HCT116 (cell line): ENCODE measurements around the gene RNF150. TPM values are rescaled to one million over a fixed set of nuclear protein-coding genes. Genes with fewer than 3 reads are reported as not detected.

Experiments
- ATAC-seq: fragments of 200-7000 bp; cut with Tn5 transposase; 2 replicates; pipeline ENCODE4 v1.9.1; 2020; ENCODE audit warnings: mild to moderate bottlenecking, moderate library complexity
- BruUV-seq: library from RNA; stranded (reverse); fragments of 400-500 nt; replicated peaks from 2 replicates; lab custom pipeline; 2021; lab: Mats Ljungman, UMichigan
- CTCF ChIA-PET: fragments of 300-600 bp; sonication (Branson Sonifier 250); formaldehyde crosslinking; loops from one replicate; lab custom pipeline; 2021; ENCODE audit warnings: antibody characterized with exemption; lab: Charles Lee
- POLR2A ChIA-PET: fragments of 300-600, 350-600 bp; sonication (Branson Sonifier 250); formaldehyde crosslinking; loops from one replicate; lab custom pipeline; 2021; ENCODE audit warnings: antibody characterized with exemption; lab: Charles Lee
- RAD21 ChIA-PET, 2 experiments: fragments of 300-600 bp; sonication (Branson Sonifier 250); formaldehyde crosslinking; loops; one replicate each; lab custom pipeline; 2023; ENCODE audit warnings: low total read pairs in 2 of 2; ENCODE audit not compliant: uncharacterized antibody in 2 of 2, unreplicated experiment in 2 of 2, low non-redundant PET in 1 of 2; lab: Charles Lee
- DNase-seq: peaks from one replicate; pipeline ENCODE4 v3.0.0-alpha.2; 2010; ENCODE audit warnings: low read depth, low spot score
- H2AFZ ChIP-seq: fragments of 200-600 bp; shearing (Covaris generic), sonication (generic); 2 replicates; pipeline ENCODE4 v1.6.1; 2017; ENCODE audit warnings: low read depth, mixed run types, mixed read lengths, antibody characterized with exemption, low read length; ENCODE audit not compliant: poor library complexity, severe bottlenecking
- H3K27ac ChIP-seq: 2 replicates; pipeline ENCODE4 v1.5.1; 2012; ENCODE audit warnings: low read depth, low read length
- H3K27me3 ChIP-seq: fragments of 200-600 bp; sonication (generic); 2 replicates; pipeline ENCODE4 v1.6.1; 2016; ENCODE audit warnings: mixed run types, low read length, mixed read lengths; ENCODE audit not compliant: insufficient read depth
- H3K36me3 ChIP-seq, 2 experiments: fragments of 200-500 bp in 1 of 2; fragments of 200-600 bp in 1 of 2; sonication (Bioruptor generic) in 1 of 2; sonication (generic) in 1 of 2; 2 replicates each; pipeline versions ENCODE4 v1.5.1 to v1.6.1; 2014 to 2016; ENCODE audit warnings: low read length in 2 of 2, inconsistent platforms in 1 of 2, mixed read lengths in 1 of 2, mixed run types in 1 of 2; ENCODE audit not compliant: insufficient read depth in 2 of 2, control insufficient read depth in 1 of 2
- H3K4me1 ChIP-seq, 2 experiments: fragments of 200-600 bp in 1 of 2; sonication (generic) in 1 of 2; 2 replicates each; pipeline versions ENCODE4 v1.5.1 to v1.6.1; 2012 to 2017; ENCODE audit warnings: low read length in 2 of 2, inconsistent platforms in 1 of 2, mild to moderate bottlenecking in 1 of 2, mixed read lengths in 1 of 2, mixed run types in 1 of 2, moderate library complexity in 1 of 2; ENCODE audit not compliant: insufficient read depth in 2 of 2, control insufficient read depth in 1 of 2
- H3K4me2 ChIP-seq: fragments of 200-600 bp; sonication (generic); 2 replicates; pipeline ENCODE4 v1.6.1; 2017; ENCODE audit warnings: mixed run types, low read length, mixed read lengths
- H3K4me3 ChIP-seq, 2 experiments: fragments of 200-600 bp in 1 of 2; sonication (generic) in 1 of 2; replicated peaks in 1 of 2; 2 replicates each; pipeline ENCODE4 v1.5.1; 2011 to 2016; ENCODE audit warnings: low read length in 2 of 2, control low read depth in 1 of 2, low read depth in 1 of 2, mild to moderate bottlenecking in 1 of 2, mixed read lengths in 1 of 2, mixed run types in 1 of 2
- H3K79me2 ChIP-seq: fragments of 200-600 bp; sonication (generic); 2 replicates; pipeline ENCODE4 v1.6.1; 2017; ENCODE audit warnings: mild to moderate bottlenecking, mixed run types, low read length, moderate library complexity, mixed read lengths; ENCODE audit not compliant: insufficient read depth
- H3K9ac ChIP-seq: fragments of 200-600 bp; sonication (generic); 2 replicates; pipeline ENCODE4 v1.6.1; 2016; ENCODE audit warnings: low read length, mixed read lengths
- H3K9me2 ChIP-seq: fragments of 200-600 bp; sonication (generic), shearing (Covaris generic); 2 replicates; pipeline ENCODE4 v1.6.1; 2017; ENCODE audit warnings: mixed run types, mild to moderate bottlenecking, moderate library complexity; ENCODE audit not compliant: insufficient read depth
- H3K9me3 ChIP-seq, 2 experiments: fragments of 200-500 bp in 1 of 2; fragments of 200-600 bp in 1 of 2; sonication (Bioruptor generic) in 1 of 2; sonication (generic) in 1 of 2; 2 replicates each; pipeline ENCODE4 v1.6.1; 2014 to 2017; ENCODE audit warnings: low read length in 2 of 2, mixed read lengths in 2 of 2, inconsistent platforms in 1 of 2, low read depth in 1 of 2, mild to moderate bottlenecking in 1 of 2, mixed run types in 1 of 2, moderate library complexity in 1 of 2; ENCODE audit not compliant: control insufficient read depth in 1 of 2, insufficient read depth in 1 of 2
- H4K20me1 ChIP-seq: fragments of 200-600 bp; sonication (generic), shearing (Covaris generic); 2 replicates; pipeline ENCODE4 v1.6.1; 2017; ENCODE audit warnings: mixed run types, mild to moderate bottlenecking, moderate library complexity; ENCODE audit not compliant: insufficient read depth
- CBX3 ChIP-seq: IDR thresholded peaks from 2 replicates; pipeline ENCODE4 v1.6.1; 2012; ENCODE audit warnings: low read depth
- CEBPB ChIP-seq: IDR thresholded peaks from 2 replicates; pipeline ENCODE4 v1.6.1; 2012; ENCODE audit warnings: low read depth
- EZH2phosphoT487 ChIP-seq: fragments of 200-600 bp; IDR thresholded peaks from 2 replicates; pipeline ENCODE4 v1.6.1; 2018; ENCODE audit warnings: antibody characterized with exemption, borderline replicate concordance
- FOSL1 ChIP-seq: IDR thresholded peaks from 2 replicates; pipeline ENCODE4 v1.6.1; 2012; ENCODE audit warnings: low read depth
- POLR2A ChIP-seq: IDR thresholded peaks from 2 replicates; pipeline ENCODE4 v1.7.0; 2011; ENCODE audit warnings: borderline replicate concordance; ENCODE audit not compliant: insufficient read depth, insufficient read length; ENCODE audit errors: extremely low read depth
- POLR2AphosphoS5 ChIP-seq: IDR thresholded peaks from 2 replicates; pipeline ENCODE4 v1.6.1; 2011; ENCODE audit warnings: mild to moderate bottlenecking, low read depth, low read length, moderate library complexity
- RAD21 ChIP-seq: IDR thresholded peaks from 2 replicates; pipeline ENCODE4 v1.6.1; 2012; ENCODE audit warnings: low read depth, mild to moderate bottlenecking
- SRF ChIP-seq: IDR thresholded peaks from 2 replicates; pipeline ENCODE4 v1.6.1; 2012; ENCODE audit warnings: low read depth
- YY1 ChIP-seq: IDR thresholded peaks from 2 replicates; pipeline ENCODE4 v1.6.1; 2011; ENCODE audit warnings: low read length, low read depth, moderate library complexity, mild to moderate bottlenecking; ENCODE audit not compliant: insufficient replicate concordance; ENCODE audit errors: extremely low read depth
- ZBTB33 ChIP-seq: IDR thresholded peaks from 2 replicates; pipeline ENCODE4 v1.6.1; 2011; ENCODE audit warnings: mild to moderate bottlenecking, low read length, moderate library complexity; ENCODE audit not compliant: insufficient replicate concordance; ENCODE audit errors: extremely low read depth
- intact Hi-C: fragments of 100-400 bp; cut with micrococcal nuclease; formaldehyde crosslinking; loops from 2 replicates; pipeline ENCODE4 v1.10.0; 2022
- total RNA-seq: library from RNA; stranded (reverse); gene quantifications from one replicate; pipeline ENCODE4 v1.2.1, GENCODE V29; 2021; ENCODE audit not compliant: unreplicated experiment

RNF150 gene
- total RNA-seq, 1 experiment from 2014 or later, result 0.07 TPM

- Histone ChIP-seq H4K20me1 (no peaks in the 10 kb centered on the region), H3K27ac (no peak overlapping the region), H3K9ac (no peak overlapping the region), H3K4me2 (no peak overlapping the region), H3K36me3 (no peaks in the 10 kb centered on the region), H2AFZ (no peak overlapping the region), H3K4me1 (no peaks in the 10 kb centered on the region), H3K79me2 (no peaks in the 10 kb centered on the region), H3K27me3 (no peaks in the 10 kb centered on the region), H3K9me3 (no peaks in the 10 kb centered on the region), H3K4me3 (no peak overlapping the region), H3K9me2 (no peaks in the 10 kb centered on the region)
- ChIA-PET CTCF (no interaction called here), POLR2A (no interaction called here), RAD21 (no interaction called here)
- ATAC-seq, result no peak
- intact Hi-C loops, result no loop called here
- BruUV-seq, result no TSS peak
- no peak for DNase-seq
- no peak for TF ChIP-seq SRF
- TF ChIP-seq CBX3, result no peak
- TF ChIP-seq CEBPB, result no peak
- TF ChIP-seq RAD21, result no peak
- no peak for TF ChIP-seq YY1
- no peak for TF ChIP-seq POLR2AphosphoS5
- no peak for TF ChIP-seq EZH2phosphoT487
- no peak for TF ChIP-seq FOSL1
- TF ChIP-seq POLR2A, result no peak
- TF ChIP-seq ZBTB33, result no peak
Observed at GRCh38 chr4:141132072-141132708, 1.1 kb downstream of the RNF150 start.
